ENCODE measurements around the gene TNC.

TNC gene

DNA sequence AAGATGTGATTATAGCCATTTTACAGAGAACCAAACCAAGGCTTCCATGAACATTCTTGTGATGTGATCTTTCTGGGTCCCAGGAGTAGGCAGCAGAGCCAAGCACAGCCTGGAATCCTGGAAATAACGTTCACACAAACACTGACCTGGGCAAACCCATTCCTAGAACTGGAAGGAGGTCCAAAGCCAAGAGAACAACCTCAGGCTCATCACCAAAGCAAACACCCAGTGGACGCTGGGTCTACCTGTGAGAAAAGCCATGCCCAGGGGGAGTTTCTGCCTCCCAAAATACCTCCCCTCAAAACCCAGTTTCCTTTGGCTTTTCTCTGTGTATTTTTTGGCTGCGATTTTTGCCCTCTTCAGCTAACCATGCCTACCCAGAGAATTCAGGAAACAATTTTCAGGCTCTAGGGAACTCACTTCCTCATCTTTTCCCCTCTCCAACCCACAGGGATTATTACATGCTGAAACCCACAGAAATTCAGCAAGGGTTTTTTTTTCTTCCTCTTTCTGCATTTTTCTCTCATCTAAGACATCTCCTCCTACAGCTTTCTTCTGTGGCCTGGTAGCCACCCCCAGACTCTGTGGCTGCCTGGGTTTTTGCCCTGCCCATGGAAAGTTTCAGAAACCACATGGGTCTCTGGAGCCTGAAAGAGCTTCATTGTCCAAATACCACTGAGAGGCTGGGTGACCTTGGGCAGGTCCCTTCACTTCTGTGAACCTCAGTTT is 75.0 kb downstream of the TNC start:
- DNase-seq, result no peak

DNA sequence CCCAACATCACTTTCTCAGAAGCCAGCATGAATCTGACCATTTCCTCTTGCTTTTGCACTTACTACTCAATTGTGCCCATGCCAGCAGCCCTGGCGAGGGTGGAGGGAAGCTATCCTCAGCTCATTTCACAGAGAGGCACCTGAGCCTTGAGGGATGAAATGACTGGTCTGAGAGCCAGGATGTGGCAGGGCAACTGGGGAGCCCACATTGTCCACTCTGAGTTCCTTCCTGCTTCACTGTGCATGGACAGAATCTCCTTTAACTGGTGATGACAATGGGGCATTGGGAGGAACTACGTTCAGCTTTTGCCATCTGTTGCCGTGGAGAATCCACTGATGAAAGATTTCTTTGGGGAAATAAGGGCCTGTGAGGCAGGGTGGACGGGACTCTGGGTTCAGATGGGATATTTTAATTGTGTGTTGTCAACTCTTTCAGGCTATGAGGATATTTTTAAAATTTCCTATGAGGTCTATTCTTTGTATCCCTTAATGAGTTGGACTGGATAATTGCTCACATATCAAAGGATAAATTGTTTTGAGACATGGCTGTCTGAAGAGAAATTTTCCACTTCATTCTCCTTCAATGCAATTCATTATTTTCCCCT is 78.3 kb downstream of the TNC start:
- no peak for DNase-seq

DNA sequence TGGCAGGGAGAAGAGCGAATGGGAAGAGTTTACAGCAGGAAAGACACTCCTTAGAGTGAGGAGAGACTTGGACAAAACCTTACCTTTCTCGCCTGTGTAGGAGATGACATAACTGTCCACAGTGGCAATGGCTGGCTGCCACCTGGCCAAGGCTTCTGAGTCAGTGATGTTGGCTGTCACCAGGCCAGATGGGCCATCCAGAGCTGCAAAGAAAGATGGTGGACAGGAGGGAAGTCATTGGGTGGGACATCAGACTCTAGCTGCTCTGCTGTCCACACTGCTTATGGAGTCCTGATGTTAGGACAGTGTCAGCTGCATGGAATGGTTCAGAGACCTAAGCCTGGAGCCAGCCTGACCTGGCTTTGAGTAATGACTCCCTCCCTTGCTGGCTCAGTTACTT is 79.8 kb downstream of the TNC start:
- DNase-seq, result no peak

DNA sequence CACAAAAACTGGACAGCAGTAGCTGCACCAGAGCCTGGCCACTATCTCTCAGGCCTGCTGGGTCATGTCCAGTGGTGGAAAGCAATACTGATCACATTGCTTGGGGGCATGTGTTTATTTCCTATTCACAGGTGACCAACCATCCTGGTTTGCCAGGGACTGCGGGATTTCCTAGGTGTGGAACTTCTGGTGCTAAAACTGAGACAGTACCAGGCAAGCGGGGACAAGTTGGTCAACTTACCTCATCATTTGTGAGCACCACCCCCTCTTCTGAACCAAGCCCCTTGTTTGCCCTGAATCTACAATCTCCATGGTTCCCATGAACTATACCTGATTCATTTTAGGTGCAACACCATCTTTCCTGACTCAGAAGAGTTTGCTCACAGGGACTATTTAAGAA is 81.3 kb downstream of the TNC start:
- DNase-seq, result no peak

DNA sequence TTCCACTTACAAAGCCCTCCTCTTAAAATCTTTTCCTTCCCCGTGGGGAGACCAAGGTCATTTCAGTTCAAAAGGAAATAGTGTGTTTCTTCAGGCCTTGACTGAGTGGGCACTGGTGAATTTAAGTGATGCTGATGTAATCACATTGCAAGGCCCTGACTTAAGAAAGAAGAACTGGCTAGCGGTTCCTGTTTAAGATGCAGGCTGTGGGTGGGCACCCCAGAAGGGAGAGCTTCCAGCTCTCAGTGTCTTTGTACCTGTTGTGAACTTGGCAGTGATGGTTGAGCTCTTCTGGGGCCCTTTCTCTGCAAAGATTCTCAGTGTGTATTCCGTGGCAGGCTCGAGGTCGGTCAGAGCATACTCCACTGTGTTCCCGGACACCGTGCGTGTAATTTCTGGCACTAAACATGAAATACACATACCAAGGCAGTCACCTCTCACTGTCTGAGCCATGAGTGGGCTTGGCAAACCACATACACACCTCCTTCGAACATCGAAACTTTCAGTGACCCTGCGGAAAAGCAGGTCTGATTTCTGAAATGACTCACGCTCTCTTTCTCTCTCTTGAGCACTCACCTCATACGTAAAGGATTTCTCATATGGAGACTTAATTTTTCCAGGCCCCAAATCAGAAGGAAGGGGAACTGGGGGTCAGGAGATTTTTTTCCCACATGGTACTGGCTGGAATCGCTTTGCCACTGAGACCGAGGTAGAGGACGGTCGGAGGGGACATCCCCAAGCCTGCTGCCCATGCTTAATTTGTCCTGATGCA is 81.9 kb downstream of the TNC start:
- DNase-seq, result no peak

DNA sequence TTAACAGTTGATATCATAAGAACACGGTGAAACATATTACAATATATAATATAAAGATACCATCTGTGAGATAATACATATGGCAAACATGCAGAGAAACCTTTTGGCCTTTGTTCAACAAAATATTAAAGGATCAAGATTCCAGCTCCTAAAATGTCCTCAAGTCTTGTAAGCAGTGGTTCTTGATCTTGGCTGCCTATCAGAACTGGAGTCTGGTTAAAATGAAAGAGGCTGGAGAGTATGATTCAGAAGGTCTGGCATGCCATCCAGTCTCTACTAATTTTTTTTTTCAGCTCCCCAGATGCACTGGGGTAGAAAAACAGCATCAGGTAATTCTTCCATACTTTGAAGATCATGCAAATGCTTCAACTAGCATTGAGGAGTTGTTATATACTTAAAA is 83.2 kb downstream of the TNC start:
- DNase-seq, result no peak

DNA sequence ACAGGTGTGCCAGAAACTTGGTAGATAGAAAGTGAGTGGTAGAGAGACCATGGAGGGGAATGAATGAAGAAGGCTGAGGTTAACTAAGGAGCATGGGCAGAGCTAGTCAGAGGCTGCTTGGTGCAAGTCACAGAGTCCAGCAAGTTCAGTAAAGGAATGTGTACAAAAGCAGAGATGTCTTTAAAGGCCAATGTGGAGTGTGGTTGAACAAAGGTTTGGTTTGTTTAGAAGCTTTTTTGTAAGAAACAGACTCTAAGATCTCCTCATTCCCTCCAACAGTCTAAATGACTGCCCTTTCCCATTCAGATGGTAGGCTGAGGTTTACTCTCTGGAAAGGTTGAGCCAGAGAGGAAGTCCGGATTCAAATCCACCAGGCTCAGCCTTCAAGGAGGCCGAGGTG is 84.2 kb downstream of the TNC start:
- DNase-seq, result no peak

DNA sequence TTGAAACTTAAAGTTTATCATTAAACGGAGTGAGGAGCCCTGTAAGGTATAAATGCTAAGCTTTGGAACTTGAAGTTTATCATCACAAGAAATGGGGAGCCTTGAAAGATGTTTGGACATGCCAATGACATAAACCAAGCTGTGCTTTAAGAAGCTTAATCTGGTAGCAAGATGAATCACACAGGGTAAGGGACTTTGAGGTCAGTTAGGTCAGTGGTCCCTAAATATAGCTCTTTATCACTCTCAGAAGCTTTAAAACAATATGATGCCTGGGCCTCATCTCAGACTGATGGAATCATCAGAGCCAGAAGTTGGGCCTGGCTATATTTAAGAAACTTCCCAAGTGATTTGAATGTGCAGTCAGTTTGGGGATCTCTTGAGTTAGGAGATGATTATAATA is 85.7 kb downstream of the TNC start:
- DNase-seq, result no peak

DNA sequence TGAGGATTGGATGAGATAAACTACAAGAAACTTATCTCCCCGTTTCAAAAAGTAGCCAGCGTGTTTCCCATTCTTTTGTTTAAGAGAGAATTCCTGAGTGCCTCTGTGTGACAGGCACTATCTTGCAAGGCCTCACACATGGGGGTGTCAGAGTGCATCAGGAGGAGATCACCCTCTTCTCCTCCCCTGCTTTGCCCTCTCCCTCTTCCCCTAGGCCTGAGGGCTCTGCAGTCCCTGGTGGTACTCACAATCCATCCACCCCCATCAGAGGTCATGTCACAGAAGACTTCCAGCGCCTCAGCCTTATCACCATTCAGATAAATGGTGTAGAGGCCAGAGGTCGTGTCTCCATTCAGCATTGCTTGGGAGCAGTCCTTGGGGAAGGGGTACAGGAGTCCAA is 88.0 kb downstream of the TNC start:
- DNase-seq, result no peak

DNA sequence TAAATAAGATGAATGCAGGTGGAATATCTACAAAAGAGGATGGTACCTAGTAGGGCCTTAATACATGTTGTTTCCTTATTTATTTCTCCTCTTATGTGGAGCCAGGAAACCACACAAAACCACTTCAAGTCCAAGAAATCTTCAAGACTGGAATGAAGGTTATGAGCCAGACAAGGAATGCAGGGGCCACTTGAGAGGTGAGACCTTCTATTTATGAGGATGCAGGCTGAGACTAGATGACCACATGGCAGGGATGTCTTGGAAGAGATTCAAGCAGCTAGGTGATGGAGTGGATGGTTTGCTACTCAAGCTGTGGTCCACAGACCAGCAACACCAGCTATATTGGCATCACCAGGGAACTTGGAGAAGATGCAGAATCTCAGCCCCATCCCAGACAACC is 92.2 kb downstream of the TNC start:
- no peak for DNase-seq

DNA sequence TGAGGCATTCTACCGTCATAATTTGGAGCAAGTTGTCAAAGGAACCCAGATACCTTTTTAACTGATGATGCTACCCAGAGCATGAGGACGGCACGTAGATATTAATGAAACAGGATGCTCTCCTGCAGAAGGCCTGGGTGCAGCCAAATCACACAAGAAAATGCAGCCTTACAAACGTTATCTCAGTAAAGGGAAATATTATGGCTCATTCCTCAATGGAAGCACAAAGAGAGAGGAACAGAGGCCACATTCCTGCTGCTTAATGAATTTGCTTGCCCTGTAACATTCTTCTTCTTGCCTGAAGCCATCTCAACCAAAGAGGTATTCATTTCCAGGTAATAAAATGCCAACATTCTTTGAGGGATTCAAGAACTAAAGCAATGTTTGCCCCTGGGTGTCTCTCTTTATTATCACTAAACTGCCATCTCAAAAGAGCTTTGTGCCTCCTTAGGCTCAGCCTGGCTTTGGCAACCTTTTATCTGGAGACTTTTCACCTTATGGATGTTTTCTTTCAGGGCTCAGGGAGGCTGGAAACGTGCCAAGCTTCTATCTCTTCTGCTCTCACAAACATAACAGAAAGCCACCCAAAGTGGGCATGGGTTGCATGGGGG is 92.9 kb downstream of the TNC start:
- DNase-seq, result no peak

DNA sequence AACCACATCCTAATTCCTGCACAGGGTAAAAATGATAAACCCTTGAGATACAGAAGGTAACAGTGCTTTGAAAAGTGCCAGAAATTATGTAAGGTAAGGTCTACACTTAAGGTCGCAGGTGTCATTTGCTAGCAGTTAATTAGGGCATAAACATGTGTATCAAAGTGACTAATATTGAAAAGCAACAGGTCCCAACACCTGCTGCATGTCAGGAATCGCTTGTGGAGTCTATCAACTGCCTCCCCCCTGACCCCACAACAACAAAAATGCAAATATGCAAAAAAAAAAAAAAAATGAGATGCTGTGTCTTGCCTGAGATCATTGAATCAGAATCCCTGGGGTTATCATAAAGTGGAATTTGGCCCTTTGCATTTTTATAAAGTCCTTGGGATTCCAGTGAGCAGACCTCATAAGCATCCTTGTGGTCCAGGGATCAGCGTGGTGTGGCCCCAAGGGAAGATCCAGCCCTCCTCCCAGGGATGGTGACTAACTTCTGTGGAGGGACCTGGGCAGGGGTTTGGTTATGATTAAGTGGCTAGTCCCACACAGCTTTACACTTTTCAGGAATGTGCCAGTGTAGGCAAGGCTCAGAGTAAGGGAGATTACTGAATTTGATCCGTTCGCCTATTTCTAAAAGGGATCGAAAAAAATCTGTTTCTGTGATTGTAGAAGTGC is 95.1 kb downstream of the TNC start:
- DNase-seq, result no peak

DNA sequence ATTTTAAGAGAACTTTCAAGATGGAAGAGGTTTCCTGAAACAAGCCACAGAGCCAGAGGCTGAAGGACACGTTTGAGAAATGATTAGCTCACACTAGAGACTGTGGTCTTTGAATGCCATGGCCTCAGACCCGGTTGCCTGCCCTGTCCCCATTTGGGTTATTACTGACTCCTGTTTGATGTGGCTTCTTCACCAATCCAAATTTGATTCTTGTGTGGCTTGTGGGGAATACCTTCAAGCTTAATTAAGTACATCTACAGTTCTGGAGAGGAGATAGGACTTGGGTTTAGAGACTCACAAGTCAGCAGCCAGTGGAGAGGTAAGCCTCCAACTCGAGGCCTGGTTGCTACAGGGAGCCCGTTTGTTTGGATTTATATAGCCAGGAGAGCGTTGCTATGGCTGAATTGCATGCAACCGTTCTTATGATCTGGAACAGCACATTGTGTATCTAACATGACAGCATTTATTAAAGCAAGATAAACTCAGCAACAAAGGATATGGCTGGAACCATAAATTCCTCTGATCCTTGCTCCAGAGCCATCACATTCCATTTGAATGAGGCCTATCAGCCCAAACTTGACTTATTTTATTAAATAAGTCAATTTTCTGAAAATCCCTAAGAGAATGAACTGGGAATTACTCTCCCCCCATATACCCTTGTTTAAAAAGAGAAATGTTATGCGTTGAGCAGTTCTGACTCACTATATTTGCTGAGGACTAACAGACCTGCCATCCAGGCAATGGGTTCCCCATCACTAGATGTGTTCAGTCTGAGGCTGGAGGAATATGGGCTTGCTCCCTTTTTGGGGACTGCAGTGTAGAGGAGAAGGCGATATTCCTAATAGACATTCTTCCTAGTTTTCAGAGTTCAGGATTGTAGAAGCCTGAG is 99.2 kb downstream of the TNC start:
- no peak for DNase-seq

DNA sequence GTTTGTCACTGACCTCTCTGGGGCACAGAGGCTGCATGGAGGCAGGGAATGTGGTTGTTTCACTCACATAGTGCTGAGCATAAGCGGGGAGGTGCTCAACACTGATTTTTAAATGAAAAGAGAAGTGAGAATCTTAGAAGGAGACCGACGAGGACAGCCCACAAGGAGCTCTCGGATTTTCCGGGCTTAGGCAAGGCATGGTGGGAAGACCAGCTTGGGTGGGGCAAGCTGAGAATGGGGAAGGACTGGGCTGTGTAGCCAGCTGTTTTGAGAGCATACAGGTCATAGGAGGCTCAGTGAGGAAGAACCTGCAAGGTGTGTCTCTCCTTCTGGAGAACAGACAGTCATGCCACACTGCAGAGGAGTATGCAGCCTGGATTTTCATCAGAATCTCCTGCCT is 101.6 kb downstream of the TNC start:
- DNase-seq, result no peak

DNA sequence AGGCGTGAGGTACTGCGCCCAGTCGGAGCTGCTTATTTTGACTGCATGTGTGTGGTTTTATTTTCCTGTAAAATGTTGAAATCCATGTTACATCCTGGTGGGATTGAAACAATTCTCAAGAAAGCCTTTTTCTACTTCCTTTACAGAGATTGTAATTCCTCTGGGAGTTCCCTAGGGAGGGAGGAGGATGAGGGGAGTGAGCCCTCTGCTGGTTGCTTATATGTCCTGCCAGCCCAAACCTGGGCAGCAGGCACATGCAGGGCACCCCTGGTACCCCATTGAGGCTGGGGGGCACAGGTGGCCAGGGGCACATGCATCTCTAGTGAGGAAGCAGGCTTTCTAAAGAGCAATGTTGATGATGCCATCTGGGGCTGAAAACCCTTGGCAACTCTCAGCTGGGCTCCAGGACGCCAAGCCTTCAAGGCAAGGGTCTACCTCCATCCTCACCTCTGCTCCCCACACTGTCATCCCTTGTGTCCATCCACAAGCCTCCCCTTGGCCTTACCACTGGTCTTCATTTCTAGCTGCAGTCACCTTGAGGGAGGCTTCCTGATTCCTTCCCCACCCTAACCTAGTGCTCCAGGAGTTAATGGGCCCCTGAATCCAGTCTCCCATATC is 102.8 kb downstream of the TNC start:
- DNase-seq, result no peak

DNA sequence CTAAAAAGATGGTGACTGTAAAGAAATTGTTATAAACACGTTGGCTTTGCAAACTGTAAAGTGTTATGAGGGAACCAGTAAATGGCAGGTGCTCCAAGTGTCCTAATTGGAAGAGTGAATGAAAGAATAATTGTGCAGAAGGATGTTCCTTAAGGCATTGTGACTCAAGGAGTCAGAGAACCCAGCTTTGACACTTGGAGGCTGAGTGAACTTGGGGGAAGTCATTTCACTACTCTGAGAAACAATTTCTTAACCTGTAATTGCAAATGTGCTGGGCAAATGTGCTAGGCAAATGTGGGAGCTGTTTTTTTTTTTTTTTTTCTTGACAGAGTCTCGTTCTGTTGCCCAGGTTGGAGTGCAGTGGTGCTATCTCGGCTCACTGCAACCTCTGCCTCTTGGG is 103.5 kb downstream of the TNC start:
- no peak for DNase-seq

DNA sequence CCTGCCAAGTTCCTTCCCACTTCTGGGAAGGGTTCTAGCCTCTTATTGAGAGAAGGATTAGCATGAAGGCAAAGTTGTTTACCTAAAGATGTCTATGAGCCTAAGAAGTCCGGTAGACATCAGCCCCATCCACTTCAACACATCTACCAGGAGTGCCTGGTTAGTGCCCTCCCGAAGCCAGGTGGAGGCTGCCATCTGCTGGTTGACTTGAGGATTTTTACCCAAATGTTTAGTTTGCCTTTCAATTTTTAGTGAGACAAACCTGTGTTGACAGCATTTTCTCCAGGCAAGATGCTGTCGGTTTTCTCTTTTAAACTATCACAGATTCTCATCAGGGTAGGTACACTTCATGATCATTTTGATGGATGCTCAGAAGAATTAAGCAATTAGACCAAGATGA is 104.0 kb downstream of the TNC start:
- peak; percentile 77 for DNase-seq

DNA sequence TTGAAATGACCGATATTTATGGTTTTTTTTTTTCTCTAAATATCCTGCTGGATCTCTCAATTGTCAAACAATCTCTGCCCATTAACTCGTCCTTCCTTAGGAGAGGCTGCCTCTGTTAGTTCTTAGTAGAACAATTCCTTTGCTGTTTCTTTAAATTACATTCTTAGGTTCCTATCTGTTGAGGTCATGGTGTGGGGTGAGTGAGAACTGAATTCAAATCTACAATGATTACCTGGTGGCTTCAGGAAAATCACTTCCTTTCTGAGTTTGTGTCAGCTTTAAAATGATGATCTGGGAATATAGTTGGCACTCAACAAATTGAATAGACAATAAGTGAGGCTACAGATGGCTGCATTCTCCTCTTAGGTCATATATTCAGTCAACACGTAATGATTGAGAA is 105.5 kb downstream of the TNC start:
- DNase-seq, result no peak

DNA sequence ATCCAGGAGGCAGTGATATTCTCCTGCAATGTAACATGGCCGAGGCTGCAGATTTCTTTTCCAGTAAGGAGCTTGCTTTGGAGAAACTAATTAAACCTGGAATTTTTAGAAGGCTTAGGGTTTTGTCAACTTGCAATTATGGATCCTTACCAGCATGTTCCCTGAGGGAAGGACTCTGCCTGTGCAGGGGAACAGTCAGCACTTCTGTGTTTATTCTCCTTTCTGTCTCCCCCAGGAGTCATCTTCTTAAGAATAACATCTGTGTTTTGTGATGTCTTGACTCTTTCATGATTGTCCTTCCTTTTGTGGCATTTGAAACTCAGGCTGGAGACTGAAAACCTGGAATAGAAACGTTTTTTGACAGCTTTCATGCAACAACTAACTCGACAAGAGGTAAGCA is 107.1 kb downstream of the TNC start:
- DNase-seq, result no peak

DNA sequence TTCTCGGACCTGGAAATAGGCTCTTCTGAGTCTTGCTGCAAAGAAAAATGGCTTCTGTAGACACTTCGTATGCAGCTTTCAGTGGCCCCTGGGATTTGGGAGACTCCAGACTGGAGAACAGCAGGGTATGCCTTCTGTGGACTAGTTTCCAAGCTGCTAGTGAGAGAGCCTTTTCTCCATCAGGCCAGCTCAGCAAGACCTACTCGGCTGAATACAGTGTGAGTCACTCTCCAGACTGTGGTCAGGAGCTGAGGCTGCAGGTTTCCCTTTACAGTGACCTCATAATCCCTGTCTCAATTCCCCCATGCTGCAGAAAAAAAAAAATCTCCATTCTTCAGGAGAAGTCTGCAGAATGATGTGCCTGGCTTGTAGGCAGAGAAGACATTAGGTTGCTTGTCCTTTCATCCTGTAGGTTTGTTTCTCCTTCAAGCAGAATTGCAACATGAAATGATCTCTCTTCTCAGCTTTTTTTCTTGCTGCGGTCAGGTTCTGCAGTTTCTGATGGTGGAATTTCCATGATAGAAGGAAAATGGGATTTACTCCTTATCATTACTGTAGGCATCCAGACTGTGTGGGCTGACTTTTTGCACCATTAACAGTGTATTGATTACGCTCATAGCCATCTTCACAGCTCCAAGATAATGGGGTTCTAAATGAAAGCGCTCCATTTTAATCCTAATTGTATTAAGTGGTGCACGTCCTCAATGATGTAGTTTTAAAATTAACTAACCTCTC is 109.3 kb downstream of the TNC start:
- peak; percentile 49 for DNase-seq

DNA sequence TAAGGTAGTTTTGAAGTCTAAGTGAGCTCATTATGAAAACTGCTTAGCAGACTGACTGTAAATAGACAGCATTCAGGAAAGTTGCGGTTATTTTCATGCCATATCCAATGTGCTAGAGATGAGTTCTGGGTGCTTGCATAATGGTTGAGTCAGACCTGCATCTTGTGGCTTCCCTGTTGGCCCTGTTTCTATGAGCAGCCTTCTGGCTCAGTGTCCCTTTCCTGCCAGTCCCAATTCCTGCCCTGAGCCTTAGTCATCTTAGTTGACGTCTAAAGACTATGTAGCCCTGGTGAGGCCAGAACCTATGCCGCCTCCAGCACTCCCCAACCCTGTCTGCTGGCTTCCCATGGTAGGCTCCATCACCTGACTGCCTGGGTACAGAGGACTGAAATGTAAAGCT is 111.3 kb downstream of the TNC start:
- DNase-seq, result peak; percentile 68
